ENCODE data around the gene CYRIA. TPM values are rescaled to one million over a fixed set of nuclear protein-coding genes. Genes with fewer than 3 reads are reported as not detected.

CYRIA gene
- total RNA-seq, 4 donors from 2014 or later: 10.3 to 13.3 (median 11.2) TPM

DNA sequence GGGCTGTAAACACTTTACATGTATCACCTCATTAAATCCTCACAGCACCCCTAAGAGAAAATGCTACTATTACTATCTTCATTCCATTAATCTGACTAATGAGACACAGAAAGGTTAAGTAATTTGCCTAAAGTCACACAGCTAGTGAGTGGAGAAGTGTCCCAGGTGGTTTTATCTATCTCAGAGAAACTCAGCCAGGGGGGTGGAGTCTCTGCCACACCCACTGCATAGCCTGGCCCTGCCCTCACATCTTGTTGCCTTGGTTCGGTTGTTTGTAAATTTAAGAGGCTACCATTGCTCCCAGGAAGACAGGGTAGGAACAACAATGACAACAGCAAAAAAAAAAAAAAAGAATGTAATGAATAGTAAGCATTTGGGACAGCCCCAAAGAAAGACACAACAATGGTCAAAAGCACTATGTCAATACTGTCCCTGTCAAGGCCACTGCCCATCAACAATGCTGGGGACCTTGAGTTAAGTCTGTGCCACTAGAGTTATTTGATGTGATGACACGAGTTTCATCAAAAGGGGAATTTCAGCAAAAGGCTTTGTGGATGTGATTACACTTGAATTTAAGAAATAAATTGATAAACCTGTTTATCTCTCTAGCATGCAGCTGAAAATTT, 17.5 kb downstream of the CYRIA start:
- WGBS: 90% methylated on average over 2 of the region's 2 CpGs
- no peaks in the 10 kb centered on the region for H3K9me3 ChIP-seq
- peaks cover 24 to 46% (median 41%) of the 10 kb centered on the region in 4 donors for H3K4me1 ChIP-seq
- no peak for DNase-seq (ENCODE audit: extremely low spot score)
- H3K36me3 ChIP-seq: no peaks in the 10 kb centered on the region
- intact Hi-C loops (cut with DNase I): no loop called here
- H3K4me3 ChIP-seq: no peak overlapping the region
- TF ChIP-seq POLR2AphosphoS5 (IDR thresholded peaks at IDR 0.05) (no peak), CTCF (IDR thresholded peaks at IDR 0.05) (no peak), EP300 (IDR thresholded peaks at IDR 0.05) (no peak), POLR2A (IDR thresholded peaks at IDR 0.05; ENCODE audit: low read depth) (no peak)
- H3K27ac ChIP-seq (replicated peaks in 1 of 4): no peak overlapping the region
- H3K27me3 ChIP-seq: no peaks in the 10 kb centered on the region

GRCh38 chr2:16645775-16646559, 19.7 kb downstream of the CYRIA start:
- Histone ChIP-seq H3K9me3 (no peaks in the 10 kb centered on the region), H3K27ac (replicated peaks in 1 of 4) (no peak overlapping the region), H3K36me3 (no peaks in the 10 kb centered on the region), H3K4me1 (peaks cover 13 to 44% (median 29%) of the 10 kb centered on the region in 4 donors), H3K27me3 (no peaks in the 10 kb centered on the region), H3K4me3 (no peak overlapping the region)
- TF ChIP-seq EP300 (IDR thresholded peaks at IDR 0.05) (no peak), POLR2AphosphoS5 (IDR thresholded peaks at IDR 0.05) (no peak), CTCF (IDR thresholded peaks at IDR 0.05) (no peak), POLR2A (IDR thresholded peaks at IDR 0.05; ENCODE audit: low read depth) (no peak)
- no peak for DNase-seq (ENCODE audit: extremely low spot score)
- WGBS: 87% methylated on average over 3 of the region's 3 CpGs
- intact Hi-C loops (cut with DNase I): no loop called here

GRCh38 chr2:16645088-16645487, 20.5 kb downstream of the CYRIA start:
- Histone ChIP-seq H3K9me3 (no peaks in the 10 kb centered on the region), H3K27ac (replicated peaks in 1 of 4) (no peak overlapping the region), H3K36me3 (no peaks in the 10 kb centered on the region), H3K27me3 (no peaks in the 10 kb centered on the region), H3K4me1 (peaks cover 15 to 44% (median 29%) of the 10 kb centered on the region in 4 donors), H3K4me3 (no peak overlapping the region)
- no peak for DNase-seq (ENCODE audit: extremely low spot score)
- WGBS: 95% methylated on average over 7 of the region's 7 CpGs
- intact Hi-C loops (cut with DNase I): no loop called here
- TF ChIP-seq POLR2AphosphoS5 (IDR thresholded peaks at IDR 0.05): no peak
- no peak for TF ChIP-seq CTCF (IDR thresholded peaks at IDR 0.05)
- TF ChIP-seq POLR2A (IDR thresholded peaks at IDR 0.05; ENCODE audit: low read depth): no peak
- TF ChIP-seq EP300 (IDR thresholded peaks at IDR 0.05): no peak

DNA sequence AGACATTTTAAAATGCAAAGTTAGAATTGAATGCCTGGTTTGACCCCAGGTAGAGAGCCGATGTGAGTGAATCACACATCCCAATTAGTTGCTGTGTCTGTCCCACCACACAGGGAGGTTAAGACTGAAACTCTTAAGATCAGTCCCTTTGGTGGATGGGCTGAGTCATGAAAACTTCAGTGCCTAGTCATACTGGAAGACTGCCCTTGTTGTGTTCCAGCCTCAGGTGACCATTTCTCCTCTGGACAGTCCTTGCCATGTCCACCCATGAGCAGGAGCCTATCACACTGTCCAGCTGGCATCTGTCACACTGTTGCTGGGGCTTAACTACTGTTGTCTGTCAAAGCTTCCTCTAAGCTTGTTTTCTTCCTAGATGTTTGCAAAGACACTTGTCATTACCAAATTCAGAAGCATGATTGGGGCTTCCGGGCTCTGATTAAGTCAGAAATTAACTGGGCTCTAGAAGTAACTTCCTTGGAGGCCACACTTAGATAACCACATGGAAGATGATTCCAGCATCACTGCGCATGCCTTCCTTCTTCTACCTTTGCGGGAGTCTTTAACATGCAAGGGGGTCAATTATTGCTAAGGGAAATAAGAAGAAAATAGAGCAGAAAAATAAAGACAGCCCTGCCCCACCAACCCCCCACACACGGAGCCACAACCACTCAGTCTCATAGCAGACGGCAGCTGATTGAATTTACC, 21.3 kb downstream of the CYRIA start:
- DNase-seq (ENCODE audit: extremely low spot score): no peak
- TF ChIP-seq CTCF (IDR thresholded peaks at IDR 0.05) (no peak), EP300 (IDR thresholded peaks at IDR 0.05) (no peak), POLR2A (IDR thresholded peaks at IDR 0.05; ENCODE audit: low read depth) (no peak), POLR2AphosphoS5 (IDR thresholded peaks at IDR 0.05) (no peak)
- WGBS: 96% methylated on average over 6 of the region's 6 CpGs
- Histone ChIP-seq H3K27me3 (no peaks in the 10 kb centered on the region), H3K9me3 (no peaks in the 10 kb centered on the region), H3K4me1 (peaks cover 20 to 44% (median 29%) of the 10 kb centered on the region in 4 donors), H3K4me3 (no peak overlapping the region), H3K36me3 (no peaks in the 10 kb centered on the region), H3K27ac (replicated peaks in 1 of 4) (no peak overlapping the region)
- intact Hi-C loops (cut with DNase I): no loop called here
